HG02798 (cell line): ENCODE measurements around the gene HSF5.
"Not testable (repeated sequence)": the region's sequence is repeated elsewhere in the genome, so short reads cannot be mapped to it uniquely, and the experiment has no call there.

Source experiments
- ATAC-seq: cut with Tn5 transposase; IDR thresholded peaks from one replicate; pipeline ENCODE4 v1.9.1; 2021; ENCODE audit warnings: mild to moderate bottlenecking; ENCODE audit not compliant: unreplicated experiment, poor library complexity

The HSF5 gene

GRCh38 chr17:58488428-58488890 is 251 bp upstream of the HSF5 start:
- ATAC-seq: no peak

GRCh38 chr17:58484600-58484999 is 3.6 kb downstream of the HSF5 start:
- ATAC-seq: no peak

- not testable (repeated sequence) for ATAC-seq
Observed at GRCh38 chr17:58481798-58482197, 6.4 kb downstream of the HSF5 start.

- no peak for ATAC-seq
Observed at GRCh38 chr17:58480090-58480489, 8.1 kb downstream of the HSF5 start.

GRCh38 chr17:58476812-58477211 is 11.4 kb downstream of the HSF5 start:
- no peak for ATAC-seq

- ATAC-seq: no peak
Observed at GRCh38 chr17:58475985-58476384, 12.2 kb downstream of the HSF5 start.

GRCh38 chr17:58470356-58470755 is 17.9 kb downstream of the HSF5 start:
- no peak for ATAC-seq

- no peak for ATAC-seq
Observed at GRCh38 chr17:58468944-58469343, 19.3 kb downstream of the HSF5 start.

GRCh38 chr17:58455491-58455890 is 32.7 kb downstream of the HSF5 start:
- no peak for ATAC-seq

GRCh38 chr17:58452738-58453137 is 35.5 kb downstream of the HSF5 start:
- no peak for ATAC-seq

- ATAC-seq: peak; percentile 41
Observed at GRCh38 chr17:58447039-58447975, 40.9 kb downstream of the HSF5 start.

- no peak for ATAC-seq
Observed at GRCh38 chr17:58446086-58446485, 42.1 kb downstream of the HSF5 start.

- no peak for ATAC-seq
Observed at GRCh38 chr17:58436805-58437239, 51.4 kb downstream of the HSF5 start.

GRCh38 chr17:58436245-58436644 is 52.0 kb downstream of the HSF5 start:
- no peak for ATAC-seq

GRCh38 chr17:58432806-58433573 is 55.2 kb downstream of the HSF5 start:
- ATAC-seq: no peak

GRCh38 chr17:58427807-58428206 is 60.4 kb downstream of the HSF5 start:
- no peak for ATAC-seq

- ATAC-seq: no peak
Observed at GRCh38 chr17:58421711-58422110, 66.5 kb downstream of the HSF5 start.

GRCh38 chr17:58420827-58421226 is 67.4 kb downstream of the HSF5 start:
- ATAC-seq: no peak

GRCh38 chr17:58417300-58418092 is 70.7 kb downstream of the HSF5 start, which contains the start of gene RNF43:
Gene RNF43, minus strand, starts transcription at chr17:58417534. Its CDS starts 1,957 bp downstream, at chr17:58415577.
- peak; percentile 98 for ATAC-seq

- no peak for ATAC-seq
Observed at GRCh38 chr17:58416937-58417299, 71.3 kb downstream of the HSF5 start.
